ENCODE measurements around the gene PIGL.

Gene PIGL

GRCh38 chr17:16258901-16259300 lies 41.9 kb downstream of the PIGL start:
- Histone ChIP-seq H3K9me2 (ENCODE audit: low read depth, low read length) (no peaks in the 10 kb centered on the region), H3K27ac (ENCODE audit: low read depth, low read length, poor library complexity, severe bottlenecking) (no peak overlapping the region), H3K9me3 (ENCODE audit: low read length) (peaks cover 9% of the 10 kb centered on the region; the same call in 1 of the 2 replicates), H2AFZ (ENCODE audit: low read length) (no peak overlapping the region), H3F3A (ENCODE audit: insufficient read depth, low read length) (no peaks in the 10 kb centered on the region), H3K9ac (ENCODE audit: low read length) (no peak overlapping the region), H3K4me3 (ENCODE audit: low read depth, low read length, poor library complexity, severe bottlenecking) (no peak overlapping the region), H3K4me2 (ENCODE audit: low read length) (no peak overlapping the region), H3K79me2 (ENCODE audit: insufficient read depth, low read length) (no peaks in the 10 kb centered on the region), H4K20me1 (ENCODE audit: insufficient read depth, low read length) (no peaks in the 10 kb centered on the region), H3K27me3 (ENCODE audit: insufficient read depth, low read length) (no peaks in the 10 kb centered on the region), H3K36me3 (ENCODE audit: insufficient read depth, low read length) (peaks cover 16% of the 10 kb centered on the region), H3K4me1 (ENCODE audit: insufficient read depth, low read length, severe bottlenecking) (no peaks in the 10 kb centered on the region)
- TF ChIP-seq EZH2 (IDR thresholded peaks at IDR 0.05; ENCODE audit: borderline replicate concordance, low read length) (no peak), CTCF (IDR thresholded peaks at IDR 0.05; ENCODE audit: low read length) (no peak)

- no peak overlapping the region for H3K4me2 ChIP-seq (ENCODE audit: low read length)
- H3K27me3 ChIP-seq (ENCODE audit: insufficient read depth, low read length) = no peaks in the 10 kb centered on the region
- H3F3A ChIP-seq (ENCODE audit: insufficient read depth, low read length) = no peaks in the 10 kb centered on the region
Observed at GRCh38 chr17:16259926-16260325, 42.9 kb downstream of the PIGL start.

GRCh38 chr17:16261049-16261448 lies 44.0 kb downstream of the PIGL start:
- Histone ChIP-seq H3K4me1 (ENCODE audit: insufficient read depth, low read length, severe bottlenecking) (no peaks in the 10 kb centered on the region), H3K27ac (ENCODE audit: low read depth, low read length, poor library complexity, severe bottlenecking) (no peak overlapping the region), H3K4me3 (ENCODE audit: low read depth, low read length, poor library complexity, severe bottlenecking) (no peak overlapping the region), H3K36me3 (ENCODE audit: insufficient read depth, low read length) (peaks cover 16% of the 10 kb centered on the region), H4K20me1 (ENCODE audit: insufficient read depth, low read length) (no peaks in the 10 kb centered on the region), H2AFZ (ENCODE audit: low read length) (no peak overlapping the region), H3K9me3 (ENCODE audit: low read length) (peaks cover 9% of the 10 kb centered on the region; the same call in 1 of the 2 replicates), H3F3A (ENCODE audit: insufficient read depth, low read length) (no peaks in the 10 kb centered on the region), H3K27me3 (ENCODE audit: insufficient read depth, low read length) (no peaks in the 10 kb centered on the region), H3K9me2 (ENCODE audit: low read depth, low read length) (no peaks in the 10 kb centered on the region), H3K9ac (ENCODE audit: low read length) (no peak overlapping the region), H3K79me2 (ENCODE audit: insufficient read depth, low read length) (no peaks in the 10 kb centered on the region), H3K4me2 (ENCODE audit: low read length) (no peak overlapping the region)
- no peak for TF ChIP-seq CTCF (IDR thresholded peaks at IDR 0.05; ENCODE audit: low read length)
- TF ChIP-seq EZH2 (IDR thresholded peaks at IDR 0.05; ENCODE audit: borderline replicate concordance, low read length) = no peak

More at GRCh38 chr17:16259926-16260325, 42.9 kb downstream of the PIGL start:
- Histone ChIP-seq H3K36me3 (ENCODE audit: insufficient read depth, low read length) (peaks cover 16% of the 10 kb centered on the region), H4K20me1 (ENCODE audit: insufficient read depth, low read length) (no peaks in the 10 kb centered on the region), H3K4me1 (ENCODE audit: insufficient read depth, low read length, severe bottlenecking) (no peaks in the 10 kb centered on the region), H3K27ac (ENCODE audit: low read depth, low read length, poor library complexity, severe bottlenecking) (no peak overlapping the region), H3K9ac (ENCODE audit: low read length) (no peak overlapping the region), H3K9me2 (ENCODE audit: low read depth, low read length) (no peaks in the 10 kb centered on the region), H2AFZ (ENCODE audit: low read length) (no peak overlapping the region), H3K4me3 (ENCODE audit: low read depth, low read length, poor library complexity, severe bottlenecking) (no peak overlapping the region), H3K9me3 (ENCODE audit: low read length) (peaks cover 9% of the 10 kb centered on the region; the same call in 1 of the 2 replicates), H3K79me2 (ENCODE audit: insufficient read depth, low read length) (no peaks in the 10 kb centered on the region)
- no peak for TF ChIP-seq EZH2 (IDR thresholded peaks at IDR 0.05; ENCODE audit: borderline replicate concordance, low read length)
- TF ChIP-seq CTCF (IDR thresholded peaks at IDR 0.05; ENCODE audit: low read length) = no peak
